SK-N-MC (cell line): ENCODE data around the gene SLC5A4.

Source experiments
- DNase-seq: peaks from one replicate; pipeline ENCODE4 v3.0.0-alpha.2; 2011; ENCODE audit warnings: low read depth, low spot score
- H3K27ac ChIP-seq: fragments of 200-600 bp; sonication (generic); 2 replicates; pipeline ENCODE4 v1.5.1; 2016; ENCODE audit warnings: mixed run types
- H3K36me3 ChIP-seq: fragments of 200-600 bp; sonication (generic); 2 replicates; pipeline ENCODE4 v1.6.1; 2017; ENCODE audit warnings: antibody characterized with exemption, low read length, mixed read lengths; ENCODE audit not compliant: insufficient read depth
- H3K4me3 ChIP-seq: fragments of 200-600 bp; sonication (generic); 2 replicates; pipeline ENCODE4 v1.5.1; 2016
- H3K9ac ChIP-seq: fragments of 200-600 bp; sonication (generic); 2 replicates; pipeline ENCODE4 v1.8.0; 2017; ENCODE audit warnings: mixed run types, mixed read lengths; ENCODE audit not compliant: insufficient read length
- H3K9me3 ChIP-seq: fragments of 200-600 bp; sonication (generic); 2 replicates; pipeline ENCODE4 v1.6.1; 2017; ENCODE audit warnings: low read depth, mild to moderate bottlenecking, antibody characterized with exemption, low read length, moderate library complexity, mixed read lengths
- EZH2 ChIP-seq: fragments of 200-600 bp; sonication (generic); IDR thresholded peaks from one replicate; pipeline ENCODE4 v1.6.1; 2017; ENCODE audit warnings: antibody characterized with exemption
- FOXP2 ChIP-seq: optimal IDR thresholded peaks from 2 replicates; pipeline ENCODE3; 2011; ENCODE audit warnings: mild to moderate bottlenecking, moderate library complexity; ENCODE audit not compliant: insufficient read depth; ENCODE audit errors: extremely low read length, control extremely low read depth
- POLR2AphosphoS5 ChIP-seq: IDR thresholded peaks from 2 replicates; pipeline ENCODE4 v1.6.1; 2012; ENCODE audit warnings: mild to moderate bottlenecking, low read depth, low read length, borderline replicate concordance

Gene SLC5A4

DNA sequence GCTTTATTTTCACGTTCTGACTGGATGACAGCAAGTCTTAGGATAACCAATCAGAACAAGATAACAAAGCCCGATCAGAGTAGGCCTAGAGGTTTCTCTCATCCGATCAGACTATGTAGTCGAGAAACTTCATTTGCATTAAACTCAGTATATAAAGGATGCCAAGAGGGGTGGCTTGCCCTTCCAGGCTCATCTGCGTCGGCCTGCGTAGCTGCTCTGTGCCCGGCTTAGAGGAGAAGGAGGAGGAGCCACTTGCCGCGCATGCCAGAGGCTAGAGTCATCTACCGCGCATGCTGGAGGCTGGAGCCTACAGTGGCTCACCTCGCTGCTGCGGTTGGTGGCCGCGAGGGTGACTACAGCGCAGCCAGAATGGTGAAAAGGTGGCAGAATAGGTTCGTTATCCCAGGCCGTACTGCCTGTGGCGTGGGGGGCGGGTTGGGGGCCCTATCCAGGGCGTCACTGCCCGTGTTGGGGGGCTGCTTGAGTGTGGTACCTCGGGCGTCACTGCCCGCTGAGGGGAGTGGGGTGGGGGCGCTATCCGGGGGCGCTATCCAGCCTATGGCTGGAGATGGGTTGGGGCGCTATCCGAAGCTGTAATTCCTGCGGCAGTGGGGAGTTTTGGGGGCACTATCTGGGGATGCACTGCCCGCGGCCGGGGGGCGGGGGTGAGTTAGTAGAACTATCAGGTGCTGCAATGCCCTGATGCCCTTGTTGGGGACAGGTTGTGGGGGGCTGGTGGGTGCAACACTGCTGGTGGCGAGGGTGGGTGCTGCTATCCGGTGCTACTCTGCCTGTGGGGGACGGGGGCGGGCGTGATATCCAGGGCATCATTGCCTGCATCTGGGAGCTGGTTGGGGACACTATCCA is 50.1 kb downstream of the SLC5A4 start, which contains the start of gene RFPL2:
RFPL2 (minus strand) TSS at position 218 of the 867 bp plus-strand sequence. CDS start 2,622 bp downstream, outside the sequence.
- DNase-seq, result no peak
- H3K4me3 ChIP-seq, result peak within 1 kb of the TSS; percentile 72
- TF ChIP-seq FOXP2 (no peak), EZH2 (no peak), POLR2AphosphoS5 (no peak)

DNA sequence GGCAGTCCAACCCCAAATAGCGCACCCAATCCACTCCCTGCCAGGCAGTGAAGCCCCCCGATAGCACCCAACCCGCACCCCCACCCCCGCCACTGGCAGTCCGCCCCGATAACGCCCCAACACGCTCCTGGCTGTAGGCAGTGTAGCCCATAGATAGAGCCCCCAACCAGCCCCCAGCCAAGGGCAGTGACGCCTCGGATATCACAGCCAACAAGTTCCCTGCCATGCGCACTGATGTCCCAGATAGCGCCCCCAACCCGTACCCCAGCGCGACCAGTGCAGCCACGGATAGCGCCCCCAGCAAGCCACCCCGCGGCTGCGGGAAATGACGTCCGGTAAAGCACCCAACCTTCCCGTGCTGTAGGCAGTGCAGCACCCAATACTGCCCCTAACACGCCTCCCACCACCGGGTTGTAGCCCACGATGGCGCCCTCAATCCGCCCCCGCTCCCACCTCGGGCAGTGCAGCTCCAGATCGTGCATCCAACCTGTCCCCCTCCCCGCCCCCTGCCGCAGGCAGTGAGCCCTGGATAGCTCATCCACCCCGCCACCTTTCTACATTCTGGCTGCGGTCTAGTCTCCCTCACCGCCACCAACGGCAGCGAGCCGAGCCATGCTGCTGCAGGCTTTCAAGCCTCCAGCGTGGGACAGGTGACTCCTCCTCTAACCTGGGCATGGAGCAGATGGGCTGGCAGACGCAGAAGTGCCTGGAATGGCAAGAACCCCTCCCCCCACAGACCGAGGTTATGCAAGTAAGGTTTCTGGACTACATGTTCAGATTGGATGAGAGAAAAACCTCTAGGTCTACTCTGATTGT is 50.9 kb downstream of the SLC5A4 start:
- Histone ChIP-seq H3K4me3 (peak overlapping the region; percentile 72), H3K27ac (no peak overlapping the region), H3K9ac (no peak overlapping the region), H3K36me3 (no peaks in the 10 kb centered on the region), H3K9me3 (no peaks in the 10 kb centered on the region)
- no peak for DNase-seq
- TF ChIP-seq EZH2, result peak; percentile 41
- TF ChIP-seq POLR2AphosphoS5, result no peak

More for the DNA sequence above, 50.1 kb downstream of the SLC5A4 start, which contains the start of gene RFPL2:
- Histone ChIP-seq H3K27ac (no peak within 1 kb of the TSS), H3K9ac (no peak within 1 kb of the TSS), H3K36me3 (no peaks in the 10 kb centered on the region), H3K9me3 (no peaks in the 10 kb centered on the region)

DNA sequence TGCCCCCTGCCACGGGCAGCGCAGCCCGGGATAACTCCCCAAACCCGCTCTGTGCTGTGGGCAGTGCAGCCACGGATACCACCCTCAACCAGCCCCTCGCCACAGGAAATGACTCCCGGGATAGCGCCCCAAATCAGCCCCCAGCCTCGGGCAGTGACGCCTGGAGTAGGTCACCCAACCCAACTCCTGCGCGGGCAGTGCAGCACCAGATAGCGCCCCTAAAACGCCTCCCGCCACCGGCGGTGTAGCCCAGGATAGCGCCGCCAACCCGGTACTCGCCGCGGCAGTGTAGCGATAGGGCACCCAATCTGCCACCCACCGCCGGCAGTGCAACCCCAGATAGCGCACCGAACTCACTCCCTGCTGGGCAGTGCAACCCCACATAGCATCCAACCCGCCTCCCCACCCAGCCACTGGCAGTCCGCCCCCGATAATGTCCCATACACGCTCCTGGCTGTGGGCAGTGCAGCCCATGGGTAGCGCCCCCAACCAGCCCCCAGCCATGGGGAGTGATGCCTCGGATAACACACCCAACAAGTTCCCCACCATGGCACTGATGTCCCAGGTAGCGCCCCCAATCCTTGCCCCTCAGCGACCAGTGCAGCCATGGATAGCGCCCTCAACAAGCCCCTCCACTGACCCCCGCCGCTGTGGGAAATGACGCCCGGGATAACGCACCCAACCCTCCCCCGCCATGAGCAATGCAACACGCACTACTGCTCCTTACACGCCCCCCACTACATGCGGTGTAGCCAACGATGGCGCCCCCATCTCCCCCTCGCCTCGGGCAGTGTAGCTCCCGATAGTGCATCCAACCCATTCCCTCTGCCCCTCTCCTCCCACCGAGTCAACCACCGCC is 51.7 kb downstream of the SLC5A4 start:
- Histone ChIP-seq H3K9ac (no peak overlapping the region), H3K27ac (no peak overlapping the region), H3K4me3 (no peak overlapping the region), H3K9me3 (no peaks in the 10 kb centered on the region), H3K36me3 (no peaks in the 10 kb centered on the region)
- DNase-seq, result no peak
- no peak for TF ChIP-seq POLR2AphosphoS5
- TF ChIP-seq FOXP2, result no peak
- TF ChIP-seq EZH2, result no peak

DNA sequence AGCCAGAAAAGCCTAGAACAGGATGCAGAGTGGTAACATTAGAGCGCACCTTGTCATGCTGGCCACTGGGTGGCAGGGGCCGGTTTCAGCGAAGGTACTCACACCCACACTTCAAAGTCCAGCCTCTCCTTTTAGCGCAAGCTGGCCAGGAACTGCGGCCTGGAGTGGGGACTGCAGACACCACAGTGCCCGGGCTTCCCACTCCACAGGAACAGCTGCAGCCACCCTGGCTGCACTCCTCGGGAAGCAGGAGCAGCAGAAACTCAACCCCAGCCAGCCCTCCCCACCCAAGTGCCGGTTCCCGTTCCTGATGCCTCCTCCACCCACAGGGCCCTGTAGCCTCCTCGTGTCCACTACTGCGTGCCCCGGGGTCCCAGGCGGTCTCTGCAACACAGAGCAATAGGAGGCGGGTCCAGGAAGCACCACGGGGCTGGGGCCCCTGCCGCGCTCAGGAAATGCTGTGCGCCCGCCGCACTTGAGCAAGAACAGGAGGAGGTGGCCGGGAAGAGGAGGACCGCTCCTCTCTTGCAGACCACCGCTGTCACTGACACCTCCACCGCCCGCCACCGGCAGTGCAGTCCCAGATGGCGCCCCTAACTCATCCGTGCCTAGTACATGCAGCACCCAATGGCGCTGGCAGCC is 52.5 kb downstream of the SLC5A4 start:
- H3K4me3 ChIP-seq, result no peak overlapping the region

DNA sequence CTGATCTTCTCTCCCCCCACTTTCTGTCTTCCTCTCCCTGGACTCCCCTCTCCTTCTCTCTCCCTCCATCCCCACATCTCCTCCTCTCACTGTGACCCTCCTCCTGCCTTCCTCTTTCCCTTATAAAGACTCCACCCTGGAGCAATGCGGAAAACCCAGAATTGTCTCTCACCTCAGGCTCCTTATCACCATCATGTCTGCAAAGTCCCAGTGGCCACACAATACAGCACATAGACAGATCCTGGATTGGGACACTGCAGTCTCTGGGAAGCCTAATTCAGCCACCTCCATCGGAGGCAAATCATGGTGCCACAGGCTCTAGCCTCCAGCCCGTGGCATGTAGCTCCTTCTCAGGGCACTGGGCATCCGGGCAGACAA is 53.0 kb downstream of the SLC5A4 start:
- no peak for DNase-seq
- no peaks in the 10 kb centered on the region for H3K36me3 ChIP-seq
- H3K27ac ChIP-seq, result no peak overlapping the region
- no peak overlapping the region for H3K9ac ChIP-seq
- TF ChIP-seq FOXP2 (no peak), POLR2AphosphoS5 (no peak), EZH2 (no peak)
- no peak overlapping the region for H3K4me3 ChIP-seq
- no peaks in the 10 kb centered on the region for H3K9me3 ChIP-seq

More for the DNA sequence above, 52.5 kb downstream of the SLC5A4 start:
- H3K27ac ChIP-seq, result no peak overlapping the region
- TF ChIP-seq EZH2 (no peak), POLR2AphosphoS5 (no peak), FOXP2 (no peak)
- H3K9ac ChIP-seq, result no peak overlapping the region
- H3K9me3 ChIP-seq, result no peaks in the 10 kb centered on the region
- H3K36me3 ChIP-seq, result no peaks in the 10 kb centered on the region
- DNase-seq, result no peak

DNA sequence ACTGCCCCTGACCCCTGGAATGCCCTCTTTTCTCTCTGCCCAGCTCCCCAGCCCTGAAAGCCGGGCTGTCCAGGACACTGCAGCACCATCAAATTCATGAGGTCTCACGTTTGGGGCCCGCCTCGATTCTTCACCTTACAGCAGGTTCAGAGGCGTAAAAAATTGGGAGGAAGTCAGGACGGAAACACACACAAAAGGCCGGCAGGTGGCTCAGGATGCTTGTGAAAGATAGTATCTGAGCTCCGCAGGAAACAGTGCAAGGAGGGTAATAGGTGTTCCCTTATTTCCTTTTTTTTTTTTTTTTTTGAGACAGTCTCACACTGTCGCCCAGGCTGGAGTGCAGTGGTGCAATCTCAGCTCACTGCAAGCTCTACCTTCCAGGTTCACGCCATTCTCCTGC is 54.4 kb downstream of the SLC5A4 start:
- TF ChIP-seq FOXP2, result no peak
- TF ChIP-seq EZH2, result no peak
- TF ChIP-seq POLR2AphosphoS5, result no peak
- no peak for DNase-seq
- Histone ChIP-seq H3K4me3 (no peak overlapping the region), H3K9me3 (no peaks in the 10 kb centered on the region), H3K36me3 (no peaks in the 10 kb centered on the region), H3K27ac (no peak overlapping the region), H3K9ac (no peak overlapping the region)

DNA sequence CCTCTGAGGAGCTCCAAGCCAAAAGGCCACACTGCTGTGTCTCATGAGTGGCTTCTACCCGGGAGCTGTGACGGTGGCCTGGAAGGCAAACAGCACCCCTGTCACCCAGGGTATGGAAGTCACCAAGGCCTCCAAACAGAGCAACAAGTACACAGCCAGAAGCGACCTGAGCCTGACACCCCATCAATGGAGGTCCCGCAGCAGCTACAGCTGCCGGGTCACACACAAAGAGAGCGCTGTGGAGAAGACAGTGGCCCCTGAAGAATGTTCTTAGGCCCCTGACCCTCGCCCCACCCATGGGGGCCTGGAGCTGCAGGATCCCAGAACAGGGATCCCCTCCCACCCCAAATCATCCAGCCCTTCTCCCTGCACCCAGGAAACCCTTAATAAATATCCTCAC is 55.2 kb downstream of the SLC5A4 start:
- Histone ChIP-seq H3K27ac (no peak overlapping the region), H3K36me3 (no peaks in the 10 kb centered on the region), H3K4me3 (no peak overlapping the region), H3K9ac (no peak overlapping the region), H3K9me3 (no peaks in the 10 kb centered on the region)
- no peak for TF ChIP-seq EZH2
- TF ChIP-seq POLR2AphosphoS5, result no peak
- no peak for TF ChIP-seq FOXP2
- no peak for DNase-seq
